PC-3 (cell line): ENCODE results near the gene CYP2S1.

Experiments used
- CTCF ChIP-seq: fragments of 300-600 bp; sonication (generic); conservative IDR thresholded peaks from 2 replicates; pipeline ENCODE4 v1.5.1; 2017; ENCODE audit warnings: antibody characterized with exemption, low read depth, mild to moderate bottlenecking, low read length
- EZH2phosphoT487 ChIP-seq: fragments of 300-600 bp; sonication (generic); IDR thresholded peaks from 2 replicates; pipeline ENCODE4 v1.6.1; 2018; ENCODE audit warnings: mild to moderate bottlenecking, antibody characterized with exemption, low read length, borderline replicate concordance

DNA sequence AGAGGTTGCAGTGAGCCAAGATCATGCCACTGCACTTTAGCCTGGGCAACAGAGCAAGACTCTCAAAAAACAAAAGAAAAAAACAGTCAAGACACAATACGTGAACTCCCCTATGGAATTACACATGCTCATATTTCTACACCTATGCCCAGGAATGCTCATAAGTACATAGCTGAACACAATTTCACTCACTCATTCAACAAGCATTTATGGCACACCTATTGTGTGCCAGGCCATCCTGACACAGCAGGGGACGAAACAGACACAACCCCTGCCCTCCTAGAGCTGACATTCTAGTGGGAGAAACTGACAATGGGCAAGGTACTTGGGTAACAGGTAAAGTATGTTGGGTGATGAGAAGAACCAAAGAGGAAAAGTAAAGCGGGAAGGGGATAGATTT, 35.5 kb downstream of the CYP2S1 start:
- TF ChIP-seq CTCF (no peak), EZH2phosphoT487 (no peak)
